Measurements from ENCODE around the gene UGT1A5. TPM values are rescaled to one million over a fixed set of nuclear protein-coding genes. Genes with fewer than 3 reads are reported as not detected.

The UGT1A5 gene
- total RNA-seq, 1 experiment from 2014 or later: not detected

GRCh38 chr2:233689031-233689430, 23.7 kb upstream of the UGT1A5 start:
- no TSS peak for BruUV-seq (replicated peaks)
- TF ChIP-seq CTCF (conservative IDR thresholded peaks at IDR 0.05; ENCODE audit: low read depth, low read length) (no peak), EZH2 (IDR thresholded peaks at IDR 0.05; ENCODE audit: borderline replicate concordance, low read depth, low read length, poor library complexity, severe bottlenecking) (no peak)
- H3K9me3 ChIP-seq (ENCODE audit: low read depth, low read length, poor library complexity, severe bottlenecking): no peaks in the 10 kb centered on the region
- H3K27me3 ChIP-seq (replicated peaks; ENCODE audit: insufficient read depth, low read depth, low read length, poor library complexity): no peaks in the 10 kb centered on the region
- H3K27ac ChIP-seq (ENCODE audit: low read depth, low read length, poor library complexity, severe bottlenecking): no peak overlapping the region
- POLR2A ChIA-PET (ENCODE audit: low non-redundant PET): no interaction called here
- DNase-seq (ENCODE audit: low spot score): no peak
- no peak overlapping the region for H3K4me3 ChIP-seq (ENCODE audit: low read depth, low read length, poor library complexity, severe bottlenecking)
- intact Hi-C loops (cut with micrococcal nuclease; ENCODE audit: unreplicated experiment): no loop called here
- H3K4me1 ChIP-seq (ENCODE audit: insufficient read depth, low read length, poor library complexity, severe bottlenecking): no peaks in the 10 kb centered on the region
- CTCF ChIA-PET: no interaction called here
- no peaks in the 10 kb centered on the region for H3K36me3 ChIP-seq (ENCODE audit: insufficient read depth, low read length, poor library complexity, severe bottlenecking)

- H3K27ac ChIP-seq (ENCODE audit: low read depth, low read length, poor library complexity, severe bottlenecking): no peak overlapping the region
- intact Hi-C loops (cut with micrococcal nuclease; ENCODE audit: unreplicated experiment): no loop called here
These were observed 23.2 kb upstream of the UGT1A5 start for GRCh38 chr2:233689501-233689900.

GRCh38 chr2:233690444-233690843, 22.3 kb upstream of the UGT1A5 start:
- TF ChIP-seq EZH2 (IDR thresholded peaks at IDR 0.05; ENCODE audit: borderline replicate concordance, low read depth, low read length, poor library complexity, severe bottlenecking) (no peak), CTCF (conservative IDR thresholded peaks at IDR 0.05; ENCODE audit: low read depth, low read length) (no peak)
- Histone ChIP-seq H3K4me3 (ENCODE audit: low read depth, low read length, poor library complexity, severe bottlenecking) (no peak overlapping the region), H3K9me3 (ENCODE audit: low read depth, low read length, poor library complexity, severe bottlenecking) (no peaks in the 10 kb centered on the region), H3K36me3 (ENCODE audit: insufficient read depth, low read length, poor library complexity, severe bottlenecking) (no peaks in the 10 kb centered on the region), H3K27ac (ENCODE audit: low read depth, low read length, poor library complexity, severe bottlenecking) (no peak overlapping the region), H3K27me3 (replicated peaks; ENCODE audit: insufficient read depth, low read depth, low read length, poor library complexity) (no peaks in the 10 kb centered on the region), H3K4me1 (ENCODE audit: insufficient read depth, low read length, poor library complexity, severe bottlenecking) (no peaks in the 10 kb centered on the region)
- no TSS peak for BruUV-seq (replicated peaks)
- no peak for DNase-seq (ENCODE audit: low spot score)
- CTCF ChIA-PET: no interaction called here
- intact Hi-C loops (cut with micrococcal nuclease; ENCODE audit: unreplicated experiment): no loop called here
- POLR2A ChIA-PET (ENCODE audit: low non-redundant PET): no interaction called here

More at GRCh38 chr2:233689501-233689900, 23.2 kb upstream of the UGT1A5 start:
- no TSS peak for BruUV-seq (replicated peaks)
- Histone ChIP-seq H3K36me3 (ENCODE audit: insufficient read depth, low read length, poor library complexity, severe bottlenecking) (no peaks in the 10 kb centered on the region), H3K4me3 (ENCODE audit: low read depth, low read length, poor library complexity, severe bottlenecking) (no peak overlapping the region), H3K4me1 (ENCODE audit: insufficient read depth, low read length, poor library complexity, severe bottlenecking) (no peaks in the 10 kb centered on the region), H3K27me3 (replicated peaks; ENCODE audit: insufficient read depth, low read depth, low read length, poor library complexity) (no peaks in the 10 kb centered on the region), H3K9me3 (ENCODE audit: low read depth, low read length, poor library complexity, severe bottlenecking) (no peaks in the 10 kb centered on the region)
- CTCF ChIA-PET: no interaction called here
- no peak for DNase-seq (ENCODE audit: low spot score)
- TF ChIP-seq EZH2 (IDR thresholded peaks at IDR 0.05; ENCODE audit: borderline replicate concordance, low read depth, low read length, poor library complexity, severe bottlenecking): no peak
- no peak for TF ChIP-seq CTCF (conservative IDR thresholded peaks at IDR 0.05; ENCODE audit: low read depth, low read length)
- POLR2A ChIA-PET (ENCODE audit: low non-redundant PET): no interaction called here

Measured in A673 (cell line).